ENCODE data around the gene NTNG2.

The NTNG2 gene, protein sequence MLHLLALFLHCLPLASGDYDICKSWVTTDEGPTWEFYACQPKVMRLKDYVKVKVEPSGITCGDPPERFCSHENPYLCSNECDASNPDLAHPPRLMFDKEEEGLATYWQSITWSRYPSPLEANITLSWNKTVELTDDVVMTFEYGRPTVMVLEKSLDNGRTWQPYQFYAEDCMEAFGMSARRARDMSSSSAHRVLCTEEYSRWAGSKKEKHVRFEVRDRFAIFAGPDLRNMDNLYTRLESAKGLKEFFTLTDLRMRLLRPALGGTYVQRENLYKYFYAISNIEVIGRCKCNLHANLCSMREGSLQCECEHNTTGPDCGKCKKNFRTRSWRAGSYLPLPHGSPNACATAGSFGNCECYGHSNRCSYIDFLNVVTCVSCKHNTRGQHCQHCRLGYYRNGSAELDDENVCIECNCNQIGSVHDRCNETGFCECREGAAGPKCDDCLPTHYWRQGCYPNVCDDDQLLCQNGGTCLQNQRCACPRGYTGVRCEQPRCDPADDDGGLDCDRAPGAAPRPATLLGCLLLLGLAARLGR

DNA sequence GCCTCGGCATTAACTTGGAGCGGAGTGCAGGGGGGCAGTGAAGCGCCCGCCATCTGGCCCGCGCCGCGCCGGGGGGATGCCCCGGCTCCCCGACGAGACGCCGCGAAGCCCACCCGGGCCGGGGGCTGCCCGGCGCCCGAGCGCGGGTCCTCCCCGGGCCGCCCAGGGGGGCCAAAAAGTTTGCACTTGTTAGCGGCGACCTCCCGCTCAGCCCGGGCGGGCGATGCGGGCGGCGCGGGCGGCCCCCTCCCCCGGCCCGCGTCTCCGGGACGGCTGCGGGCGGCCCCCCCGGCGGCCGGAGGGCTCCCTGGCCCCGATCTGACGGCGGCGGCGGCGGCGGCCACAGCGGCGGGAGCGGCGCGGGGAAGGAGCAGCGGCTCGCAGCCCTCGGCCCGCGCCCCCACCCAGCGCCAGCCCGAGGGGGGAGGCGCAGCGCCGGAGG, at the start of gene NTNG2:
Gene NTNG2, plus strand, starts transcription at position 316 of the 442 bp plus-strand sequence. CDS start 4,774 bp downstream, outside the sequence.
- peak within 1 kb of the TSS; percentile 50 for H3K4me3 ChIP-seq (ENCODE audit: control insufficient read depth, low read depth, low read length)
- TF ChIP-seq CTCF (conservative IDR thresholded peaks at IDR 0.05; ENCODE audit: control insufficient read depth, insufficient read depth, low read depth, low read length), result no peak
- no peak for DNase-seq (ENCODE audit: low read depth)

GRCh38 chr9:132114102-132114707, 47.7 kb upstream of the NTNG2 start:
- TF ChIP-seq CTCF (conservative IDR thresholded peaks at IDR 0.05; ENCODE audit: control insufficient read depth, insufficient read depth, low read depth, low read length), result no peak
- H3K4me3 ChIP-seq (ENCODE audit: control insufficient read depth, low read depth, low read length), result no peak overlapping the region
- DNase-seq (ENCODE audit: low read depth), result peak; percentile 45

- no peak for TF ChIP-seq CTCF (conservative IDR thresholded peaks at IDR 0.05; ENCODE audit: control insufficient read depth, insufficient read depth, low read depth, low read length)
- H3K4me3 ChIP-seq (ENCODE audit: control insufficient read depth, low read depth, low read length), result no peak overlapping the region
- no peak for DNase-seq (ENCODE audit: low read depth)
Measured at GRCh38 chr9:132116583-132116982, 45.3 kb upstream of the NTNG2 start.

GRCh38 chr9:132117694-132118093, 44.2 kb upstream of the NTNG2 start:
- no peak for TF ChIP-seq CTCF (conservative IDR thresholded peaks at IDR 0.05; ENCODE audit: control insufficient read depth, insufficient read depth, low read depth, low read length)
- DNase-seq (ENCODE audit: low read depth), result no peak

GRCh38 chr9:132121021-132121420, 40.8 kb upstream of the NTNG2 start:
- TF ChIP-seq CTCF (conservative IDR thresholded peaks at IDR 0.05; ENCODE audit: control insufficient read depth, insufficient read depth, low read depth, low read length), result no peak
- DNase-seq (ENCODE audit: low read depth), result no peak
- H3K4me3 ChIP-seq (ENCODE audit: control insufficient read depth, low read depth, low read length), result no peak overlapping the region

More at GRCh38 chr9:132117694-132118093, 44.2 kb upstream of the NTNG2 start:
- no peak overlapping the region for H3K4me3 ChIP-seq (ENCODE audit: control insufficient read depth, low read depth, low read length)

GRCh38 chr9:132124800-132125199, 37.1 kb upstream of the NTNG2 start:
- DNase-seq (ENCODE audit: low read depth), result no peak
- no peak overlapping the region for H3K4me3 ChIP-seq (ENCODE audit: control insufficient read depth, low read depth, low read length)
- no peak for TF ChIP-seq CTCF (conservative IDR thresholded peaks at IDR 0.05; ENCODE audit: control insufficient read depth, insufficient read depth, low read depth, low read length)
